ENCODE results near the gene ELOF1. TPM values are rescaled to one million over a fixed set of nuclear protein-coding genes. Genes with fewer than 3 reads are reported as not detected.

The ELOF1 gene
- total and polyA plus RNA-seq, 2 donors (not counting 3 experiments of a cell fraction or from before 2014, with no cell fraction given), result 49.9 to 80.2 TPM

DNA sequence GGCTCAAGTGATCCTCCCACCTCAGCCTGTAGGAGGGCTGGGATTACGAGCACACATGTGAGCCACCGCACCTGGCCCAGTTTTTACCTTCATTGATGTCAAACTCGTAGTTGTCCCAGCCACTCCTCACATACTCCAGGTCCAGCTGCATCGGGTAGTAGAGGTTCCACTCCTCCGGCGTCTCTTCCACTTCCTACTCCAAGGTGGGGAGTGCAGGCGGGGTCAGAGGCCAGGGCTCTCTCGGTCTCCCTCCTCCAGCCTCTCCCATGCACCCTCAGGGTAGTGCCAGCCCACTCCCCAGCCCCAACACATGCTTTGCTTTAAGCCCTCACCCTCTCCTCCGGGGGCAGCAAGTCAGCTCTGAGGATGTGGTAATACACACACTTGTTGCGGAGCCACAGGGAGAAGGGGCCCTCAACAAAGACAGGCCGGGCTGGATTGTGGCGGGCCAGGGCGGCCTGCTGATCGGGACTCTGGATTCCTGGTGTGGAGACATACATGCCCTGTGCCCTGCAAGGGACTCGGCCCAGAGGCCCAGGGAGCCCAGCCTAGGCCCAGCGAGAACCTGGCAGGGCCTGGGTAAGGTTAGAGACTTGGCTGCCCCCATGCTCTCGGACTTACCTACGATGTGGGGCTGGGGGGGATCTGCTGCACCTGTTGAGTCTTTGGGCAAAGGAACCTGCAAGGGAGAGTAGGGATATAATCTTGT is 51.5 kb downstream of the ELOF1 start:
- no peak overlapping the region for H3K27ac ChIP-seq (ENCODE audit: insufficient read depth, low read depth, low read length)

More for the DNA sequence above, 51.5 kb downstream of the ELOF1 start:
- H3K27me3 ChIP-seq (ENCODE audit: control insufficient read depth in 2 of 2, insufficient read depth in 2 of 2, low read length in 2 of 2), result no peaks in the 10 kb centered on the region
- no peak overlapping the region for H2AFZ ChIP-seq (ENCODE audit: low read depth, low read length)
- intact Hi-C loops (cut with micrococcal nuclease), result no loop called here
- no peaks in the 10 kb centered on the region for H3K9me1 ChIP-seq (replicated peaks; ENCODE audit: control insufficient read depth, extremely low read depth, insufficient read depth, low read length)
- no peak for TF ChIP-seq POLR2AphosphoS5 (IDR thresholded peaks at IDR 0.05; ENCODE audit: insufficient read depth, low read depth, low read length)
- TF ChIP-seq POLR2A (IDR thresholded peaks at IDR 0.05; ENCODE audit: low read depth, low read length), result no peak
- TF ChIP-seq, protein P1, sequence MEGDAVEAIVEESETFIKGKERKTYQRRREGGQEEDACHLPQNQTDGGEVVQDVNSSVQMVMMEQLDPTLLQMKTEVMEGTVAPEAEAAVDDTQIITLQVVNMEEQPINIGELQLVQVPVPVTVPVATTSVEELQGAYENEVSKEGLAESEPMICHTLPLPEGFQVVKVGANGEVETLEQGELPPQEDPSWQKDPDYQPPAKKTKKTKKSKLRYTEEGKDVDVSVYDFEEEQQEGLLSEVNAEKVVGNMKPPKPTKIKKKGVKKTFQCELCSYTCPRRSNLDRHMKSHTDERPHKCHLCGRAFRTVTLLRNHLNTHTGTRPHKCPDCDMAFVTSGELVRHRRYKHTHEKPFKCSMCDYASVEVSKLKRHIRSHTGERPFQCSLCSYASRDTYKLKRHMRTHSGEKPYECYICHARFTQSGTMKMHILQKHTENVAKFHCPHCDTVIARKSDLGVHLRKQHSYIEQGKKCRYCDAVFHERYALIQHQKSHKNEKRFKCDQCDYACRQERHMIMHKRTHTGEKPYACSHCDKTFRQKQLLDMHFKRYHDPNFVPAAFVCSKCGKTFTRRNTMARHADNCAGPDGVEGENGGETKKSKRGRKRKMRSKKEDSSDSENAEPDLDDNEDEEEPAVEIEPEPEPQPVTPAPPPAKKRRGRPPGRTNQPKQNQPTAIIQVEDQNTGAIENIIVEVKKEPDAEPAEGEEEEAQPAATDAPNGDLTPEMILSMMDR (IDR thresholded peaks at IDR 0.05; ENCODE audit: extremely low read depth in 1 of 2, insufficient read depth in 1 of 2, low read depth in 1 of 2, low read length in 2 of 2), result no peak
- no peak for TF ChIP-seq GATA2 (IDR thresholded peaks at IDR 0.05; ENCODE audit: insufficient read depth, insufficient read length, low read depth, low read length)
- TF ChIP-seq, protein P2, sequence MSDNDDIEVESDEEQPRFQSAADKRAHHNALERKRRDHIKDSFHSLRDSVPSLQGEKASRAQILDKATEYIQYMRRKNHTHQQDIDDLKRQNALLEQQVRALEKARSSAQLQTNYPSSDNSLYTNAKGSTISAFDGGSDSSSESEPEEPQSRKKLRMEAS (IDR thresholded peaks at IDR 0.05; ENCODE audit: insufficient read depth, insufficient read length), result no peak
- no peak for TF ChIP-seq MYC (IDR thresholded peaks at IDR 0.05; ENCODE audit: low read depth, low read length)
- no peak for TF ChIP-seq JUN (IDR thresholded peaks at IDR 0.05; ENCODE audit: borderline replicate concordance, insufficient read depth, insufficient read length, low read depth)
- no peak for TF ChIP-seq FOS (IDR thresholded peaks at IDR 0.05; ENCODE audit: borderline replicate concordance, insufficient read depth, low read length)
- no peak for TF ChIP-seq EZH2 (IDR thresholded peaks at IDR 0.05; ENCODE audit: borderline replicate concordance, low read depth, low read length, severe bottlenecking)
- H3K9ac ChIP-seq (replicated peaks; ENCODE audit: extremely low read depth, insufficient read depth, low read length), result no peak overlapping the region
- no peak overlapping the region for H3K4me3 ChIP-seq (replicated peaks in 1 of 3; ENCODE audit: insufficient read depth in 1 of 3, low read depth in 1 of 3, low read length in 3 of 3)
- peaks cover 10% of the 10 kb centered on the region for H3K4me1 ChIP-seq (ENCODE audit: control insufficient read depth, extremely low read depth, insufficient read depth, low read length)
- H3K9me3 ChIP-seq (replicated peaks; ENCODE audit: control insufficient read depth, insufficient read depth, low read length), result no peaks in the 10 kb centered on the region
- dilution Hi-C loops (cut with MboI; ENCODE audit: extremely low pct_ligation_motif_present, low sequenced_read_pairs), result no loop called here
- H3K36me3 ChIP-seq (ENCODE audit: control insufficient read depth in 2 of 2, extremely low read depth in 1 of 2, insufficient read depth in 2 of 2, low read length in 2 of 2), result no peaks in the 10 kb centered on the region
- no peaks in the 10 kb centered on the region for H3K79me2 ChIP-seq (ENCODE audit: control insufficient read depth, insufficient read depth, low read length)
- ChIA-PET CTCF (no interaction called here), POLR2A (no interaction called here)
- no TSS peak for BruUV-seq (replicated peaks)
- no peaks in the 10 kb centered on the region for H4K20me1 ChIP-seq (replicated peaks; ENCODE audit: control insufficient read depth, extremely low read depth, insufficient read depth, low read length)
- no peak for FAIRE-seq
- H3K4me2 ChIP-seq (ENCODE audit: insufficient read depth, low read length), result no peak overlapping the region
- no peak for DNase-seq (ENCODE audit: low read depth, low spot score)
